Left kidney (tissue), 2 donors: ENCODE data around the gene MRPS10. TPM values are rescaled to one million over a fixed set of nuclear protein-coding genes. Genes with fewer than 3 reads are reported as not detected.
"Not testable (repeated sequence)": the region's sequence is repeated elsewhere in the genome, so short reads cannot be mapped to it uniquely, and the experiment has no call there.

Experiments
- DNase-seq: peaks from one replicate; pipeline ENCODE4 v3.0.0-alpha.2; 2013
- polyA plus RNA-seq: library from polyadenylated mRNA; unstranded; fragments of 120-200 nt; gene quantifications from one replicate; pipeline ENCODE4 v1.2.1, GENCODE V29; 2013; ENCODE audit not compliant: insufficient read length

Gene MRPS10
- polyA plus RNA-seq, 1 donor: 33.5 TPM

GRCh38 chr6:42177514-42178364 lies 39.9 kb downstream of the MRPS10 start:
- peak; percentile 21 for DNase-seq

- no peak for DNase-seq
These were observed 40.7 kb downstream of the MRPS10 start for GRCh38 chr6:42176981-42177380.

- DNase-seq: no peak
These were observed 41.8 kb downstream of the MRPS10 start for GRCh38 chr6:42175860-42176259.

- DNase-seq: no peak
These were observed 44.6 kb downstream of the MRPS10 start, which contains the start of gene GUCA1A for GRCh38 chr6:42173101-42173500. GUCA1A (plus strand) TSS chr6:42173364; CDS start chr6:42173614, 250 bp downstream.

GRCh38 chr6:42171813-42172581 lies 45.7 kb downstream of the MRPS10 start:
- DNase-seq: no peak

- DNase-seq: not testable (repeated sequence)
These were observed 47.9 kb downstream of the MRPS10 start for GRCh38 chr6:42169780-42170179.

GRCh38 chr6:42168650-42169049 lies 49.0 kb downstream of the MRPS10 start:
- DNase-seq: no peak

- DNase-seq: peak; percentile 83
These were observed 51.1 kb downstream of the MRPS10 start for GRCh38 chr6:42166444-42167141.

- DNase-seq: no peak
These were observed 52.6 kb downstream of the MRPS10 start for GRCh38 chr6:42165016-42165415.

GRCh38 chr6:42163981-42164380 lies 53.7 kb downstream of the MRPS10 start:
- DNase-seq: peak; percentile 19

- DNase-seq: no peak
These were observed 54.8 kb downstream of the MRPS10 start for GRCh38 chr6:42162812-42163211.

GRCh38 chr6:42162384-42162783 lies 55.3 kb downstream of the MRPS10 start:
- DNase-seq: no peak

- no peak for DNase-seq
These were observed 58.1 kb downstream of the MRPS10 start for GRCh38 chr6:42159431-42160024.

GRCh38 chr6:42158631-42159030 lies 59.0 kb downstream of the MRPS10 start:
- DNase-seq: no peak

GRCh38 chr6:42158011-42158410 lies 59.6 kb downstream of the MRPS10 start:
- DNase-seq: no peak

Other genes starting within 250 kb of the MRPS10 start
- 27.7 TPM for gene TAF8, start 167.3 kb downstream of the MRPS10 start, polyA plus RNA-seq
- 4.4 TPM for gene C6orf132, start 75.2 kb downstream of the MRPS10 start, polyA plus RNA-seq
- 0.38 TPM for gene GUCA1A, start 44.5 kb downstream of the MRPS10 start, polyA plus RNA-seq
- 1.9 TPM for gene GUCA1B, start 22.9 kb downstream of the MRPS10 start, polyA plus RNA-seq
- gene TRERF1, start 234.1 kb upstream of the MRPS10 start, polyA plus RNA-seq: 17.2 TPM